Measurements from ENCODE around the gene PARS2.

The PARS2 gene

DNA sequence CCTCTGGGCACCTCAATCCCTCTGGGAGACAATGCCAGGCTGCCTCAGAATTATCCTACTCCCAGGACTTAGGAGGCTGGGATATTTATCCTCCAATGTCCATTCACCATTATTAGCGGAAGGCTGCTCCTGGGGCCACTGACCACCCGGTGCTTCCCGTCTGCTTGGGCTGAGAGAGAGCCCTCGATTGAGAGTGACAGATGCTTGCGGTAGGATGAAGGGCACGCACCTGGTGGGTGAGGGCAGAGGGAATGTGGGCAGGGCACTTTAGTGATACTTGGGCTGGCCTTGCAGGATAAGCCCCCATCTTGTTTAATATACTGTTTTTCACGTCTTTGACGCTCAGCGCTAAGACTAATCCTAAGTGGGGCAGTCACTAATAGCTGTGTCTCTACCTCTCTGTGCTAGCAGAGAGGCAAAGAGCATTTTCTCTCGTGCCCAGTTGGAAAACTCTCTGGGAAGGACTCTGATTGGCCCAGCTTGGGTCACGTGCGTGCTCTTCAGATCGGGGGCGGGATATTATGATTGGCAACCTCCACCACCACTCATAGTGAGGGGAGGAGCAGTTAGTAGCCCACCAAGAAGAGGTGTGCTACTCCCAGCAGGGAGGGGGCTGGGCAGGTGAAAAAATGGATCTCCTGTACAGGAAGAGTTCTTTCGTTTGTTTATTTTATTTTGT, 10.6 kb upstream of the PARS2 start:
- DNase-seq (ENCODE audit: low spot score), result no peak

DNA sequence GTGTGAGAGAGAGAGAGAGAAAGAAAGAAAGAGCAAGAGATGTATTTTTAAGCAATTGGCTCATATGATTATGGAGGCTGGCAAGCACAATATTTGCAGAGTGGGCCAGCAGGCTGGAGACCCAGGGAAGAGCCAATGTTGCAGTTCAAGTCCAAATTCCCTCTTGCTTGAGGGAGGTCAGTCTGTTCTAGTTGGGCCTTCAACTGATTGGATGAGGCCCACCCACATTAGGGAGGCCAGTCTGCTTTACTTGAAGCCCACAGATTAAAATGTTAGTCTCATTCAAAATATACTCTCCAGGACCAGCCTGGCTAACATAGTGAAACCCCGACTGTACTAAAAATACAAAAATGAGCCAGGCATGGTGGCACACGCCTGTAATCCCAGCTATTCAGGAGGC, 8.6 kb upstream of the PARS2 start:
- no peak for DNase-seq (ENCODE audit: low spot score)

DNA sequence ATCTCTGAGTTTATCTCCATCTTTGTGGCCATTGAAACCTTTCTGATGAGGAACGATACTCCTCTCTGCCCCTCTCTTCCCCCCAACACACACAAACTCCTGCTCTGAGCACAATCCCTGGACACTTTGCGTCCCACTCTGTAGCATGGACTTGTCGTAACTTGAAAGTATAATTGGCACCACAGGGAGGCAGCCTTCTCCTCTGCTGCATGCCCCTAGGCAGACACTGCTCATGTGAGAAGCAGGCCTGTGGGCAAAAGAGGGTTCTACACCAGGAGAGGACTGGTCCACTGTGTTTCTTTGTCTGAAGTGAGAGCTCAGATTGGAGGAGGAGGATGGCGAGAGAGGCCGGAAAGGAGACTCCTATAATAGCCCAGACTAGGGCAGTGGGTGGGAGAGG, 3.8 kb upstream of the PARS2 start:
- DNase-seq (ENCODE audit: low spot score), result no peak

DNA sequence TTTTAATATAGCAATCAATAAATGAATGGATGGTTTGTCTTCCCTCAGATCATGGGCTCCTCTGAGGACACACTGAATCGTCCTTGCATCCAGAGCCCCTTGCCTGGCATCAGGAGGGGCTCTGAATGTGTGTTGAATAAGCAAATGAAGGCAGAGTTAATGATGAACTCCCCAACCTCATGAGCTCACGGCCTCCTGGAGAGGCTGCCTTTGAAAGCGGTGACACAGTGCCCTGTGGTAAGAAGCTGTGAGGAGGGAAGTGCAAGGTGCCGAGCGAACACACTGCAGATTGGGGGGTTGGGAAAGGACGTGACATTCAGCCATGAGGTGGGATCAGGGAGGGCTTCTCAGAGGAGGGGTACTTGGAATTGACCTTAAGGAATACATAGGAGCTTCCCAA, 3.2 kb upstream of the PARS2 start:
- peak; percentile 7 for DNase-seq (ENCODE audit: low spot score)

DNA sequence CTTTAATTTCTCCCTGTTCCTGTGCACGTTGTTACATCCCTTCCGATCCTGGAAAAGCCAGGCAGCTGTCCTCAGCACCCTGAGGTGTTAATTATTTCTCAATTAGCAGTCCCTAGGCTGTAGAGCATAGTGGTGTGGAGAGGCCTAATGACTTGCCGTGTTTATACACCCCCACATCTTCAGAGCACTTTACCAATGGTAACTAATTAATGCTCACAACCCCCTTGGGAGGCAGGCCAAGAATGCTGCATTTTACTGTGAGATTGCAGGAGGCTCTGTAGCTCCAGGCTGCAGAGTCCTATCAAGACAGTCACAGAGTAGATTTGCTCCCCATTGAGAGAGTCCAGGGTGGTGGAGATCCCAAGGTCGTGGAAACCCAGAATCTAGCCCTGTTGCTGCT, 2.4 kb upstream of the PARS2 start:
- no peak for DNase-seq (ENCODE audit: low spot score)

DNA sequence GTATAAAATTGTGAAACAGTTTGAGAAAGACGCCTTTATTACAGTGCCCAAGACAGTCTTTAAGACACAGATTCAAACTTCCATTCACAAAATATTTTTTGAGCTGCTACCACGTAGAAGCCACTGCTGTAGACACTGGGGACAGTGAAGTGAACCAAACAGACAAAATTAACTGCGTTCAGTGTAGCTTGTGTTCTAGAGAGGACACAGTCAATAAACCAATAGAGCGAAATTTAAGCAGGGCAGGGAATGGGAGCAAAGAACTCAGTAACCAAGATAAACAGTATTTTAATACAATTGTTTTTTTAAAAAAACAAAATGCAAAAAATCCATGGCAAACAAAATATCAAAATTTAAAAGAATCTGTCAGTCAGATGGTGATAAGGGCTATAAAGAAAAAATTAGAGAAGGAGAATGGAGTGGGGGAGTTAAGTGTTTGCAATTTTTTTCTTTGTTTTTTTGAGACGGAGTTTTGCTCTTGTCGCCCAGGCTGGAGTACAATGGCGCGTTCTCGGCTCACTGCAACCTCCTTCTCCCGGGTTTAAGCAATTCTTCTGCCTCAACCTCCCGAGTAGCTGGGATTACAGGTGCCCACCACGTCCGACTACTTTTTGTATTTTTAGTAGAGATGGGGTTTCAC, 719 bp upstream of the PARS2 start:
- no peak for DNase-seq (ENCODE audit: low spot score)

DNA sequence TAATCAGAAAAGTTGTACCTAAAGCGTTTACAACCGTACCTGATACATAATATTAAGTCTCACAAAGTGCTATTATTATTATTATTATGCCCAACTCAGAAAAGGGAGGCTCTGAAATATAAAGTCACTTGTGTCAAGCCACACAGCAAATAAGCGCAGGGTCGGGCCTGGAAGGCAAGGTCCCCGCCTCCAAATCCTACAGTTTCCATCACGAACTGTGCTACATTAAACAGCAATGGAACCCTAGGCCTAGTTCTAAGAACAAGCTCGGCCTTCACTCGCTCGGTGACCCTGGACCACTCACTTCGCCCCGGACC, 549 bp downstream of the PARS2 start:
- DNase-seq (ENCODE audit: low spot score), result no peak

DNA sequence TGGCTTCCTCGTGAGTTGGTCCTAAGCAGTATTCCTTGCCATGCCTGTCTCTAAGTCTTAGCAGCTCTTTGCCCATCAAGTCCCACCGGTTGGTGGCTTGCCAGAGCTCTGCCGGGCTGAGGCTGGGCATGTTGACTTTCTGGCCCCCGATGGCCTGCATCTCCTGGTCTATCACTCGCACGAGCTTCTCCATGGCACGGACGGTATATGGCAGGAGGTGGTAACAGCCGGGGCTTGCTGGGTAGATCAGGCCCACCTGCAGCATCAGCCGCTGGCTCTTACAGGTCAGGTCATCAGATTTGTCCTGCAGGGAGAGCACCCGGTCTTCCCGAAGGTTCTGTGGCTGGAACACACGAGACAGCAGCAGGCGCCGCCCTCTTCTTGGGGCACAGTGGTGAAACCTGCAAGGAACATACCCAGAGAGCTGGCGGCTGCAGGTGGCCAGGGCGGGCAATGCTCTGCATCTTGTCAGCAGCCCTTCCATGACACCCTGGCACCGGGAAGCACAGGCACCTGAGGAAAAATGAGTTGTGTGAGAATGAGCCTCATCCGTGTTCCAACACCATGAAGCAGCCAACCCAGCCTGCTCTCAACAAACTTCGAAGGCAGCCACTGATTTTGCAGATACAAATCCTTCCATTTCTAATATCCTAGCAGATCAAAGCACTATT, 5.5 kb downstream of the PARS2 start:
- DNase-seq (ENCODE audit: low spot score), result no peak

DNA sequence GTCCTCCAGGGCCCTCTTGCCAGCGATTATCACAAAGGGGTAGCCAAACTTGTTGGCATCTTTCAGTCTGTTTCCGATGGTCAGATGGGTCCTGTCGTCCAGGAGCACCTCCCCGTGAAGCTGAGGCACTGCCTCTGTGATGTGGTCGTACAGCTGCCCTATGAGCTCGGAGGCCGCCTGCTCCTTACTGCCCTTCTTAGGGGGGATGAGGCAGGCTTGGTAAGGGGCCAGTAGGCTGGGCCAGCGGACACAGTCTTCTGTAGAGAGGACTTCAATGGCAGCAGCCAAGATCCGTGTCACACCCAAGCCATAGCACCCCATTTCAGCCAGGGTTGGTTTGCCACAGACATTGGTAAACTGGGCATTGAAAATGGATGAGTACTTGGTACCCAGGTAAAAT, 6.5 kb downstream of the PARS2 start:
- no peak for DNase-seq (ENCODE audit: low spot score)

DNA sequence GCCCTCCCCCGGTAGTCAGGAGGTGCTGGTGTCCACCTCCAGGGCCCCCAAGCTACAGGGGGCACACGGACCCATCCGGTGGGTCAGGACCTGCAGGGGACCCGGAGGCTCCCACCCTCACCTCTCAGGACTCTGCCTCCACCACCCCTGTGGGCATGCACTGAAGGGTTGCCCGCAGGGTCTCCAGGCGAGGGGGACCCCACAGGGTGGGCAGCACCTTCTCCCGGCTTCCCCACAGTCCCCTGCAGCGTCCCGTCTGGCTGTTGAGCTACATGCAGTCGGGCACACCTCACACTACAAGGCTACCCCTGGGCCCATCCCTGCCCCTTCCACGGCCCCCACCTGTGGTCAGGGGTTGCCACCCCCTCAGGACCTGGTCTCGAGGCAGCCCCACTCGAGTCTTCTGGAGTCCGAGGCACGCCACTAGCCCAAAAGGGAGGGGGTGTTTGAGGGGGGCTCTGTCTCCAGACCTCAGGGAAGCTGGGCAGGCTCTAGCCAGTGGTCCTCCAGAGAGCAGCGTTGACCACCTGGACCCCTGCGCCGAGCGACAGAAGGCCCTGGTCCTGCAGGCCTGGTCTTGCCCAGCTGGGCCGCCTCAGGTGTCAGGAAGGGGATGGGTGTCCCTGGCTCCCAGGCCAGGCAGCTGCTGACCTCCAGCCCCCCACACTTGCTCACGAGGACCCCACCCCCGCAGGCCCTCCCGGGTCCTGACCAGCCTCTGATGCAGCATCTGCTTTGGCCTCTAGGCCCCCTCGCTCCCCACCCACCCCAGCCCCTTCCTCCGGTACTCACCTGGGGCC, 9.6 kb downstream of the PARS2 start:
- no peak for DNase-seq (ENCODE audit: low spot score)

DNA sequence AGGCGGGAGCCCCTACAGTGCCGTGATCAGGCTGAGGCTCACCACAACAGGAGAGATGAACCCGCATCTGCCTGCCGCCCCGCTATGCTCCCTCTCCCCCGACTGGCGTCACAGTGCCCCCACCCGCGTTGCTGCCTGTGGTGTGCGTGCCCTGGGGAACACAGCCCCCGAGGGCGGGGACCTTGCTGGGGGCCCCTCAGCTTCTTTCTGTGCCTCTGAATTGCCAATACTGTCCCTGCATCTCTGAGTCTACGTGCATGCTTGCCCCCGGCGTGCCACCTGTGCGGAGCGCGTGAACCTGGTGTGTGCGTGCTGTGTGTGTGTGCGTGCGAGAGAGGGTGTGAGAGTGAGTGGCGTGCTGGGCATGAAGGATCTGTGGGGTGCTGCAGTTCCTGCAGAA, 10.3 kb downstream of the PARS2 start:
- no peak for DNase-seq (ENCODE audit: low spot score)

DNA sequence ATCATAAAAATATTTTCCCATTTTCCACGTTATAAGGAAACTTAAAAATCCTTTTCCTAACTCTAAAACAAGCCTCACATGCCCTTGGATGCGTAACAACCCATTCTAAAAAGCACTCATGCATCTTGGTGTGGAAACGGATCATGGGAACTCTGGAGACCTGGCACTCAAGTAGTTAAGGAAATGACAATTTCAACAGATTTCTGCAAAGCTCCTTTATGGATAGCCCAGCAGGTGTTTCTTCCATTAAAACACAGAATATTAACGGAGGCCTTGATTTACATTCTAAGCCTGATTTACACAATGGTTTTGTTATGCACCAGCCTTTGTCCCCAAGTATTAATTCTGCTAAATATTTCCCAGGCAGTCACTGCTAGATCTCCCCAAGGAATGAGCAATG, 12.9 kb downstream of the PARS2 start:
- DNase-seq (ENCODE audit: low spot score), result no peak

DNA sequence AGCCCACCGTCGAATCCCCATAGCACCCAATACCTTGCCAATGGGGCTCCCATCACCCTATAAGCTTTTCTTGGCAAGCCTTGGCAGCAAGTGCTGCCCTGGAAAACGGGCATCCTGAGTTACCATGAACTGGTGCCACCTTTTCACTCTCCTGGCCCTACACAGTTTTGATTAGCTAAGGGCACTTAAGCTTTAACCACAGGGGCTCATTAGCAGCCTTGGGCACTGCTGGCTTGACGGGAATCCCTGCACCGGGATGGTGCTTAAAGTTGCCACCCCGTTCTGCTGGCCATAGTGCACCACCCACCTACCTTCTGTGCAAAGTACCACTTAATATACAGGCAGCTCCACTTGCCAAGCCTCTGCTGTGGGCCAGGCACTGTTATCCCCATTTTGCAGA, 13.7 kb downstream of the PARS2 start:
- no peak for DNase-seq (ENCODE audit: low spot score)

DNA sequence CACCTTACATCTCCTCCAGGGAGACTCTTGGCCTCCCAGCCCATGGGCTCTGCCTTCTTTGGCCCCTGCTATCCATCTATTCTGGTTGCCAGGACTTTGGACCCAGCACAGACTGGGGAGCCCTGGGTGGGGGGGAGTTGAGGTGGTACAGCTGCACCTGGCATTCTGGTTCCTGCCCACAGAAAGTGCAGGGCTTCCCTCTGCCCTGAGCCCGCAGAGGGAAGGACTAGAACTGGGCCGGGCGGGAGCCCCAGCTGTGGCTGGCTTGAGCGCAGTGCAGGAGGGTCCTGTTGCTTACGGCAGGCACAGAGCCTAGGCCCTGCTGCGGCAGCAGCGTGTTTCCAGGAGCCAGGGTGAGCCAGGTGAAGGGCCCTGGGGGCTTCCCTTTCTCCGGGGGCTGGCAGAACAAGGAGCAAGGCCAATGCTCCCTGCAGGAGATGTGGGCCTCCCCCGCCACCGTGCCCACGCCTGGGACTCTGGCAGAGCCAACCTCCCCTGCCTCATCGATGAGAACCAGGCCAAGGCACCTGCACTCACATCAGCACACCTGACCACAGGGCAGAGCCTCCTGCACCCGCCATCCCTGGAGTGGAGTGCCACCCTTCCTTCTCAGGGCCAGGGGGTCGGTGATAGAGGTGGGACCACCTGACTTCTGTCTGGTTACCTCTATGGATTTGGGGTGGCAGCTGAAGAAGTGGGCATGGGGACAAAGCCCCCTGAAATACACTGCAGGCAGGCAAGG, 16.1 kb downstream of the PARS2 start:
- DNase-seq (ENCODE audit: low spot score), result no peak

DNA sequence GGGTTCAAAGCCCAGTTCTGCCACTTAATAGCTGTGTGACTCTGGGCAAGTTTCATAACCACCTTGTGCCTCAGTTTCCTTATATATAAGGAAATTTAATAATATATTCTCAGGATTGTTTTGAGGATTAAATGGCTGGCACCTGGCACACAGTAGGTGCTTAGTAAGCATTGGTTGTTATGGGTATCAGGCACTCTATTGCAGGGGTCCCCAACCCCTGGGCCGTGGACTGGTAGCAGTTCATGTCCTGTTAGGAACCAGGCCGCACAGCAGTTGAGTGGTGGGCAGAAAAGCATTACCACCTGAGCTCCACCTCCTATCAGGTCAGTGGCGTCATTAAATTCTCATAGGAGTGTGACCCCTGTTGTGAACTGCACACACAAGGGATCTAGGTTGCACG, 18.5 kb downstream of the PARS2 start:
- no peak for DNase-seq (ENCODE audit: low spot score)

DNA sequence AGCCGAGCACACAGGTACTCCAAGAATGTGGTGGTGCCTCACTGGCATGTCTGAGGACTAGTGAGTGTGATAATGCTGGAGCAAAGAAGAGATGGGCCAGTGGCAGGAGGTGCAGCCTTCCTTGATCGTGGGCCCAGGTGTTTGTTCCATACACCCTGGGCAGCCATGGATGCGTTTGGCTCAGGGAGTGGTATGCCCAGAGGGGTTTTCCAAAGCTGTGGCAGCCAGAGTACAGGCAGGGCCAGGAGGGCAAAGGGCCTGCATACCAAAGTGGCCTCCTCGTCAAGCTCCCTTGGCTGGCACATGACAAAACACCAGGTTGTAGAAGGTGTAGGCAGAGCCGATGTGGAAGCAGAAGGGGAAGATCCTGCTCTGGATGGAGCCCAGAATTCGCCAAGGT, 19.0 kb downstream of the PARS2 start:
- no peak for DNase-seq (ENCODE audit: low spot score)

DNA sequence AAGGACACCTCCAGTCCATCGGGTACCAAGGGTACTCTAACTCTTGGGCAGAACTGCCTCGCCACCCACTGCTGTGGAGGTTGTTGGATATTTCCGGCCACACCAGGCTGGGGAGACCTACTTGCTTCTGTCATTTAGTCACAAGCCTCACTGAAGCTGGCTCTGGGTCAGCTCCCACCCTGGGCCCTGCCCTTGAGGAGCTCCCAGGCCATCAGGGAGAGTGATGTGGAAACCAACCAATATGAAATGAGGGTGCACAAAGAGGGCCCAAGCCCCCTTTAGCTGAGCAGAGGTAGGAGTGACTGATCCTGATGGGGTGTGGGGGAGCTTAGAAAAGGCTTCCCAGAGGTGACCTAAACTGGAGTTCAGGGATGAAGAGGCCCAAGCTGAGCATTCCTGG, 19.6 kb downstream of the PARS2 start:
- no peak for DNase-seq (ENCODE audit: low spot score)

DNA sequence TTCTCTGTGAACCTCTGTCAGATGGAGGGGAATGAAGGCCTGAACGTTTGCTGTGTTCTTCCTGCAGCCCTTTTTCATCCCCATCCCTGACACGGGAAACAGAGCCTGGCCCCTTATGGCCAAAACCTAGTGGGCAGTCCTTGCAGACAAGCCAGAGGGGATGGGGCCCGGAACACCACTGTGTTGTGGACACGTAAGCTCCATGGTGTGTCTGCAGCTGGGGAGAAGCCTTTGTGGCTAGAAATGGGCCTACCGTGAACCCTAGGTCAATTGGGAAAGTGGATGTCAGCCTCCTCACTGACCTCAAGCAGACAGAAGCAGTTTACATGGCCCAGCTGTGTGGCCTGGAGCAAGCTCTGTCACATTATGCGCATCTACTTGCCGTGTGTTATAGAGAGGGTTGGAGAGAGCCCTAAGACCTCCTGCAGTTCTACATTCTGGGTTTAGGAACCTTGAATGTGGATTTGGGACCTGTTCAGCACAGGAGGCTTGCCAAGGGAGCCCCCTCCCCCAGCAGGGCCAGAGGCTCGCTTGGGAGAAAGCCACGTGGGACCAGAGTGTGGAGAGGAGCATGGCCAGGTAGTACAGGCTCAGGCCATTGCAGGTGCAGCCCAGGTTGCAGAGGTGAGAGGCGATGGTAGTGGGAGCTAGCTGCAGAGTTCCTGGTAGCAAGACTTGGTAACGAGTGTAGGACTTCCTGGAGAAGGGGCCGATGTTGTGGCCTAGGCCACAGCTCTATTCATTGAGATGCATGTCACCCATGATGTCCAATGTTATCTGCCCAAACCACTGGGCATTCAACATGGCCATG, 20.7 kb downstream of the PARS2 start:
- no peak for DNase-seq (ENCODE audit: low spot score)

DNA sequence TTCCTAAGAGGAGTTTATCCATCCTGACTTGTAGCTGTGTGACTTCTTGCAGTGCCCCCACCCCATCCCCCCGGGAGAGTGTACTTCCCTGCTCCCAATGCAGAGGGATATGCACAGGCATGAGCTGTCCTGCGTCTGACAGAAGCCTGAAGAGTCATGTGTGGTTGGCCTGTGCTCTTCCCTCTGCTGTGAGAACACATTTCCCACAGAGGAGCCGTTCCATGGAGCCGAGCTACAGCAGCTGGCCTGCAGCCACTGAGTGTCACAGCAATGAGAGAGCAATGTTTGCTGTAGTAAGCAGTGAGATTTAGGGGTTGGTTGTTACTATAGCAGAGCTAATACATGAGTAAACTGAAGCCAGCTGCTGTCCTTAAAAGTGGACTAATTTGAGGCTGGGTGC, 22.0 kb downstream of the PARS2 start:
- no peak for DNase-seq (ENCODE audit: low spot score)

DNA sequence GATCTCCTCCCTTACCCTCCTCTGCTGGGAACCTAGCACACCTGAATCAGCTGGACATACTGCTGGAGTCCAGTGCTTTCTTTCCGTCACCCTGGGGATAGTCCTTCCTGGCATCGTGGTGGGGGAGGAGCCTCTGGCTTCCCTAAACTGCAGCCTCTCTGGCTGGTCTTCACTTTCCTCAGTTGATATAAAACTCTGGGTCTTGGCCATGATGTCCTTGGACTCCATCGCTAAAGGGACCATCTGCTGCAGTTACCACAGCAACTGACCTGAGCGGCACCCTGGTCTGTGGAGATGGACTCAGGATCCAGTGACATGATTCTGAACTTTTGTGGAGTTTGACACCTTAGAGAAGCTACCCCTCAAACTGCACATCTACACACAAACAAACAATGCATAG, 22.8 kb downstream of the PARS2 start:
- no peak for DNase-seq (ENCODE audit: low spot score)

DNA sequence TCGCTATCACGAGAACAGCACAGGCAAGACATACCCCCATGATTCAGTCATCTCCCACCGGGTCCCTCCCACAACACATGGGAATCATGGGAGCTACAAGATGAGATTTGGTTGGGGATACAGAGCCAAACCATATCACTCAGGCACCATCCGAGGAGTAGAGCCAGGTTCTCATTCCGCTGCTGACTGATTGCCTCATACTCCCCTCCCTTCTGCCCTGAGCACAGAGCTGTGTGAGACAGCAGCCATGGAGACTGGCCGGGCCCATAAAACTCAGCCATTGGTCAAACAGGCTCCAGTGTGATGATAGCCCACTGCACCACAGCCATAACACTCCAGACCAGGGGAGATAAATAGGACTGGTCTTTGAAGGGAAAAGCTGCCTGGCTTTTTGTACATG, 26.1 kb downstream of the PARS2 start:
- DNase-seq (ENCODE audit: low spot score), result no peak

DNA sequence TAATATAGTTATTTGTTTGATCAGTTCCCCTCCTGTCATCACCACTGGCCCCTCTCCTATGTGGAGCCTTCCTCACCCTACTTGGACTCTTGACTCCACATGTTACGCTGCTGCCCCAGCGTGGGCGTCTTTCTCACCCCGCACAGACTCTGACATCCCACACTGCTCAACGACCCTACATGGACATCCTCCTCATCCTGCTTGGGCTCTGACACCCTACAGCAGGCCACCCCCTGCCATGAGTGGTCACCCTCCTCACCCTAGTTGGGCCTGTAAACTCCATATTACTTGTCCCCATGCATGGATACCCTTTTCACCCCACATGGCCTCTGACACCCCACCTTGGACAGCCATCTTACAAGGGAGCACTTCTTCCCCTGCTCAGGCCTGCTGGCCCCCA, 27.6 kb downstream of the PARS2 start:
- no peak for DNase-seq (ENCODE audit: low spot score)

All from CD4-positive, alpha-beta T cell treated with Interleukin-2 at 100 ng/mL for 4 hours (primary cell).